HK-2 (cell line): Measurements from ENCODE around the gene JMJD6.
"Not testable (repeated sequence)": the region's sequence is repeated elsewhere in the genome, so short reads cannot be mapped to it uniquely, and the experiment has no call there.

ENCODE experiments used
- DNase-seq: peaks from one replicate; pipeline ENCODE4 v3.0.0-alpha.2; 2018; ENCODE audit not compliant: unreplicated experiment

Gene JMJD6

DNA sequence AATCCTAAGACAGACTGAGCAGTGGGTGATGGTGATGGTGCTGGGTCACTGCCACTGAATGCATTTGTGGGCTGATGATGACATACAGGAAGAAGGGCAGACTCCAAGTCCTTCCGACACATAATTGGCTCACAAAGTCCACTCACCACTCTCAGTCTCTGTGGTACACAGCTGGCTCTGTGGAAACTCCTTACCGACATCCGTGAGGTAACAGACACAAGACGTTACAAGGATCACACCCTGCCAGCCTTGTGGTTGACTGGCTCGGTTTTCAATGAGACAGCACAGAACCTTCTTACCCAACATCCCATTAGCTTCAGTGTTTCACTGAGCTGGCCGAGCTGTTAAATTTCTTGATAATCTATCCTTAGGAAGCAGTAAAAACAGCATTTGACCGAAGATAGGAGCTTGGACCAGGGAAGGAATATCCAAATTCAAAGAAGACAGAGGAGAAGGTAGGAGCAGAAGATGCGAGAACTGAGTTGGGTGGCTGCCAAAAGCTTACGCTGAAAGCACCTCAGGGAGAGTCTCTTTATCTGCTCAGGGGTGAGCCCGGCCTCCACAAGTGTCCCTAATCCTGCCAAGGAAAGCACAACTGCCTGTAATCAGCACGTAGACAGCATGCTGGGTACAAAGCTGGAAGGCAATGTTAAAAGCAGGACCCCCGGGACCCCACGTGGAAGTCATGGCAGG lies 10.1 kb downstream of the JMJD6 start:
- peak; percentile 85 for DNase-seq

DNA sequence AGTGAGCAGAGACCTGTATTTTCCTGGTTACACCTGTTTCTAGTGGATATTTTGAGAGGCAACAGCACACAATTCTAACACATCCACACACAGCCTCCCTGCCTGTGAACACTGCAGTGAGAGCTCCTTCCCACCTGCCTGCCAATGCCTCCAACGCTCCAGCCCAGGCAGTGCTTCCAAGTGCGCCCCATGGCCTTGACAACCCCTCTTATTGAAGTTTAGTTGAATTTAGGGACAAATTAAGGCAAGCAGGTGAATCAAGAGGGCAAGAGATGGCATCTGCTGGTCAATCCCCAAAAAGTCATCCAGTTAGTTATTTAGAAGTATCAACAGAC lies 10.9 kb downstream of the JMJD6 start:
- DNase-seq = no peak

DNA sequence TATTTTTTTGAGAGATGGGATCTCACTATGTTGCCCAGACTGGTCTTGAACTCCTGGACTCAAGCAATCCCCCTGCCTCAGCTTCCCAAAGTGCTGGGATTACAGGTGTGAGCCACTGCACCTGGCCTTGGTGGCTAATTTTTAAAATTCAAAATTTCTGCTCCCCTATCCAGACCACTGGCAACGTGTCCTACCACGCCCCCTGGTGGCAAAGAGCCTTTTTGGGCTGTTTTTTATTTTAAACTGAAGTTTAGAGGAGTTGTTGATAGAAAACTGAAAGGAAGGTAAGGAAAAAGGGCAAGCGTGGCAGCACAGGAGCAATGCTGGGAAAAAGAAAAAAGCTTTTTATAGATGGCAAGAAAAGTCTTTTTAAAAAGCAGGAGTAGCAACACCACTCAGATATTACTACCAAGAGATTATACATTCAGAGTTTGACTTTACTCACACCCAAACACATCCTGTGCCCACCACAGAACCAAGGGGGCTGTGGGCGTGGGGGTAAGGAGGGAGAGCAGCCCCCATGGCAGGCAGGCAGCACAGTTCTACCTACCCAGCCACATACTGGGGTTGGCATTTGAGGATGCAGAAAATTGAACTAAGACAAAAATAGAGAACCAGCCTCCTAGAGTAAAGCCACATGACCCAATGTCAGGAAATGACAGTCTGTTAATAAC lies 11.4 kb downstream of the JMJD6 start:
- DNase-seq = peak; percentile 70

DNA sequence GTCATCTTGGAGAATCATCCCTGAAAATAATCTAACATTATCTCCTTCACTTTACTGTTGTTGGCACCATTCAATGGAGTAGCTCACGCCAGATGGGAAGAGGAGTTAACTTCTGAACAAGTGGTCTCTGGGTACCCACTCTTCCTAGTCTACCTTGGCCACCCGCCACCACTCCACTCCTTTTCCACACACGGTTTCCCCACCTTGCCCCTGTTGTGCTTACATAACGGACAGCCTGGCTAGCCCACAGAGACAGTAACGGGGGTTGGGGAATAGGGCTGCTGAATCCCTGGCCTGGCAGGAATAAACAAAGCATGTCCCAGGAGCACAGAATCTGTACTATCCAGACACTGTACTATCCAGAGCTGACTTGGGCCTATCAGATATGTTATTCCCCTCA lies 12.1 kb downstream of the JMJD6 start:
- no peak for DNase-seq

DNA sequence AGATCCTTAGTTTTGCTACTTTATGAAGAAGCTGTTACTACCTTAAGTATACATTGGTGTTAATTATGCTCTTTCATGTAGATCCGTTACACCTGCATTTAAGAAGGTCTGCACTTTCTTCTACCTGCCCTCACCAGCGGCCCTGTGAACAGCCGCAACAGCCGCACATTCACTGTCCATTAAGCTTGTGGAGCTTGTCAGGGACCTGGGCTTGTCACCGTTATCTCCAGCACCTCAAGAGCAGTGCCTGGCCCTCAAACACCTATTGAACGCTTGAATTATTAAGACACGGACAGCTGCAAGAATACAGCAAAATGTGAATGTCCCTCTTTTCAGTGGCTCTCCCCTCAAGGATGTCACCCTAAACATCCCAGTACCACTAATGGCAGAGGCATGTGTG lies 12.6 kb downstream of the JMJD6 start:
- DNase-seq = no peak

DNA sequence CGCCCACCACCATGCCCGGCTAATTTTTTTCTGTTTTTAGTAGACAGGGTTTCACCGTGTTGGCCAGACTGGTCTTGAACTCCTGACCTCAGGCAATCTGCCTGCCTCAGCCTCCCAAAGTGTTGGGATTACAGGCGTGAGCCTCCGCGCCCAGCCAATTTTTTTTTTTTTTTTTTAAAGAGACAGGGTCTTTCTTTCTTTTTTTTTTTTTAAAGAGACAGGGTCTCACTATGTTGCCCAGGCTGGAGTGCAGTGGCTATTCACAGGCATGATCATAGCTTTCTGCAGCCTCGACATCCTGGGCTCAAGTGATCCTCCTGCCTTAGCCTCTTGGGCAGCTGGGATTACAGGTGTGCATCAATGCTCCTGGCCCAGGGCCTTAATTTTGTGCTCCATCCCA lies 14.1 kb downstream of the JMJD6 start:
- not testable (repeated sequence) for DNase-seq

DNA sequence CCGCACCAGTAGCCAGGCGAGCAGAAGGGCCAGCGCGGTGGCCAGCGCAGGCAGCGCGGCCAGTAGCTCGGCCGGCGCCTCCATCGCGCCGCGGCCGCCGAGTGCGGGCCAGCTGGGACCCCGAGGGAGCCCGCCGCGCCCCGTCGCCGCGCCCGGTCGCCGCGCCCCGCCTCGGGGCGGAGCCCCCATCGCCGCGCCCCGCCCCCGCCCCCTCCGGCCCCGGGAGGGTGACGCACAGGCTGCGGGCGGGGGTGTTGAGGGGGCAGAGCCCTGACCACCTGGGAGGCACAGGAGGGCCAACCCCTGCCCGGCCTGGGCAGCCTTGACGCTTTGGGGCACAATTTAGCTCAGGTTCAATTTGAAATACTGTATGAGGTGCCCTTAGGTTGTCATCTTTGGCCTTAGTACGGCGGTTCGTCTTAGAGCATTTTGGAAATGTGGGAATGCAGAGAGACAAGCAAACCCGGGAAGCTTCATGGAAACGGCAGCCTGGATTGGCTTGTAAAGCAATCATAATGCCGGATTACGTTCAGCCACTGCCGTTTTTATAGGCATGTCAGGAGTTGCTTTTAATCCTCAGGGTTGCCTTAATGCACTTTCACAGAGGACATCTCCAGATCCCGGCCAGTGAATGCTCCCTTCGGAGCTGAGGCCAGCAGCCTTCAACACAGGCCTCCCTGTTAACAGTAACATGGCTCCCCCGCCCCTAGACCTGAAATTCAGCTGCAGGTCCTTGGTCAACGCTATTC lies 15.4 kb downstream of the JMJD6 start, which contains the start of gene MXRA7:
TSS of gene MXRA7 (minus strand) at position 103 of the 749 bp plus-strand sequence. CDS start at position 84, 19 bp downstream.
- DNase-seq = peak; percentile 78

DNA sequence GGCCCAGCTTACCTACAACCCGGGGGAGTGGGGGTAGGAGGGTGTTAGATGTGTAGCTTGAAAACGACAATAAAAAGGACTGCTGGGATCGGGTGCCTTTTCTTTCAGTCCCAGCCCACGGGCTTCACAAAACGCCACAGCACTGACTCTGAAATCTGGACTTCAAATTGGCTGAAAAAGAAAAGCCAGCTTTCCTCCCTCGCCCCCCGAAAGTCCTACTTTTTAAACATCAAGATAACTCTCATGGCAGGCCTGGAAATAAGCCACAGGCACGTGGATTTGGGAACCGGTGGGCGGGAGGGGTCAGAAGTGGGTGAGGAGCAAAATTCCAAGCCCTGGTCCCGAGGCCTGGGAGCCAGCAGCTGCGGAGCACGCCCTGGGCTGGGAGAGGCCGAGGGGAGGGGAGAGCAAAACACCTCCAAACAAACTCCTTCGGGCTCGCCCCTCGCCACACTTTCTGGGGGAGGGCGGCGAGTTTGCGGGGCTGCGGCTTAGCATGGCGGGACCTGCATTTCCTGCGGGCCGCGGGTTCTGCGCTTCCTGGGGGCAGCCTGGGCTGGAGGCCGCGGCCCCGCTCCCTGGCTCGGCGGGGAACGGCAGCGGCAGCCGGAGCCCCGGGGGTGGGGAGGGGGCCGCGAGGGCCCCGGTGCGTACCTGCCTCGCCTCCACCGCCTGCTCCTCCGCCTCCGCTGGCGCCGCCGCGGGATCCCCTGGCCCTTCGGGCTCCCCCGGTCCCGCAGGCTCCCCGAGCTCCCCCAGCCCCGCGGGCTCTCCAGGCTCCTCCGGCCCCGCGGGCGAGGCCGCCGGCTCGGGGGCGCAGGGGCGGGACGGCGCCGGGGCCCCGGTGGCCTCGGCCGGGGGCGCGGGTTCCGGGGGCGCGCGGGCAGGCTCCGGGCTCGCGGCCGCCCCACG lies 16.2 kb downstream of the JMJD6 start:
- DNase-seq = not testable (repeated sequence)

DNA sequence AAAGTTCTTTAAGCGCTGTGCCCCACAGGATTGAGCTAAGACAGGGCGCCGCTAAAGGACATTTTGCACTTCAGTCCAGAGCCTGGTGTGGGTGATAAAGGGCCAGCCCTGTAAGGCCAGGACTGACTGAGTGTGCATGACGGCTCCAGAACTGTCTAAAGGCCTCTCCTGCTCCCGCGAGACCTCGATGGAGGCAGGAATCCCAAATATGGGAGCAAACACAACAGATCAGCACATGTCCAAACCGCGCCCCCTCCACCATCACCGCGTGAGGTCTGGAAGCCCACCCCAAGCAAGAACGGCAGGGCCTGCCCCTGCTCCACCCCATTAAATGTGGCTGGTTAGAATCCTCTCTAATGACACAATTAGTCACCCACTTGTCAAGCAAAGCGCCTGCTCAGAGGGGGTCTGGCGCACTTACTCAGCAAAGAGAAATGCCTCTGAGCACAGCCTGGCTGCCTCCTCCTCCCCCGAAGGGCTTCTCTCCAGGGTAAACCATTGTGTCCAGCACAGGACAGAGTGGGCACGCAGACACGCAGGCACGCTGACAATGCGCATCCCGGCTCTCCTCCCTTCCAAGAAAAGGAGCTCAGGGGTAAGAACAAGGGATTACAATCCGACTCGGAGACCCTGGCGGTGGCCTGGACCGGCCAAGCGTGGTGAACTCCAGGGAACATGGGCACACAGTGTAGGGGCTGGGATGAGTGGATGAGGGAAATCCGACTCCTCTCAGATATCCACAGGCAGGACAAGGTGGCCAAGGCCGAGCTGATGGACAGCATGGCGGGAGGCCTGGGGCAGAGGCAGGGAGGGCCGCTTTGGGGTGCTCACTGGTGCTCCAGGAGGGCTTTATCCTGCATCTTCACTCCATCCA lies 17.1 kb downstream of the JMJD6 start:
- peak; percentile 90 for DNase-seq

DNA sequence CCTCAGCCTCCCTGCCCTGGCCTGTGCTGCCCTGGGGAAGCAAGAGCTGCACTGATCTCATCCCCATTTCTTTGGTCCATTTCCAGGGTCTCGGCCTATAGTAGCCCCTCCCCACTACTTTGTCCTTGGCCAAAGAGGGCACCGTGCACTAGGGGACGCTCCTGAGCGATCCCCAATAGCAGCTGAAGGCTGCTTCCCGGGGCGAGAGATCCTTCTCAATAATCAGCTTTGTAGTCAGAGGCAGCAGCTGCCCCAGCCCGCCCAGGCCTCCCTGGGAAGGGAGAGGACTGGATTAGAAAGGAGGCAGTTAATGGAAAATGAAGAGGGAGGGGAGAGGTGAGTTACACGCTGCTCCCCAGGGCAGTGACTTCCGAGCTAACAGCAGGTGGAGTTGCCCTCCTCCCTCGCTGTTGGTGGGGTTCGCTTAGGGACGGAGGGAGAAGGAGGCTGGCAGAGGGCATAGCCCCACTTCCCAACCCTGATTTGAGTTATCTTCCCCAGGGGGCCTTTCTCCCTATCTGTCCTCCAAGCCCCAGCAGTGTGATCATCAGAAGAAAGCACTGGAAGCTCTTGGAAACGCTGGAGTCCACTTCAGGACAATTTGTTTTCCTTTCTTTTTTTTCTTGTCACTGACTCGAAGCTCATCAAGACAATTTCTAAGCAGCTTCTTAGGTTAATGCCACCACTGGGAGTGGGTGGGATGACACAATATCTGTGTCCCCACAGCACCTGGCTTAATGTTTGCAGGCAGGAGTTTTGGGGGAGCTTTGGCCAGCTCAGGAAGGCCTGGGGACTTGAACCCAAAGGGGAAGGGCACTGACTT lies 18.2 kb downstream of the JMJD6 start:
- DNase-seq = no peak

DNA sequence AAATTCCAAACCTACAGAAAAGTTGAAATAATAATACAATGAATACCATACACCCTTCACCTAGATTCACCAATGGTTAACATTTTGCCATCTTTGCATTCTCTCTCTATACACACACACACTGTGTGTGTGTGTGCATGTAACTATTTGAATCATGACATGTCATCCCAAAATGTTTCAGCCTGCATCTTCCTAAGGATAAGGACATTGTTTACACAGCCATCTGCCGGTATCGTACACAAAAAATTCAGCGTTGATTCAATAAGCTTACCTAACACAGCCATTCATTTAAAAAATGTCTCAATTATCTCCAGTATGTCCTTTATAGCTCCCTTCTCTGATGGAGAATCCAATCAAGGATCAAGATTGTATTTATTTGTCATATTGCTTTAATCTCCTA lies 19.6 kb downstream of the JMJD6 start:
- no peak for DNase-seq

DNA sequence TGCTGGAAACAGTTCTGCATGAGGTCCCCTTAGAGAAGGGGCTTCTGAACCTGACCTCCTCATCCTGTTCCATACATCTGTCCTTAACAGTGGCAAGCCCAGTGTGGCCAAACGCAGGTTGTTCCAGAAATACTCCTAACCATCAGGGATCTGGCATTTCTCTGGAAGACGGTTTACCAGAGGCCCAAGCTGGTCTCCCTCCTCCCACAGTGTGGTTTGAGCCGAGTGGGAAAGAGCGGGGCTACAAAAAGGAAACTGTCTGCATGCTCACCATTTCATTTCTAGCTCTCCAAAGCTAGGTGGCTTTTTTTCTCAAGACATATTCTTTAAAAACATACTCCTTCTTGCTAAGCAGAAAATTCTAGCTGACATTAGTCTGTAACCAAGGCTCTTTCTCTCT lies 21.6 kb downstream of the JMJD6 start:
- no peak for DNase-seq

DNA sequence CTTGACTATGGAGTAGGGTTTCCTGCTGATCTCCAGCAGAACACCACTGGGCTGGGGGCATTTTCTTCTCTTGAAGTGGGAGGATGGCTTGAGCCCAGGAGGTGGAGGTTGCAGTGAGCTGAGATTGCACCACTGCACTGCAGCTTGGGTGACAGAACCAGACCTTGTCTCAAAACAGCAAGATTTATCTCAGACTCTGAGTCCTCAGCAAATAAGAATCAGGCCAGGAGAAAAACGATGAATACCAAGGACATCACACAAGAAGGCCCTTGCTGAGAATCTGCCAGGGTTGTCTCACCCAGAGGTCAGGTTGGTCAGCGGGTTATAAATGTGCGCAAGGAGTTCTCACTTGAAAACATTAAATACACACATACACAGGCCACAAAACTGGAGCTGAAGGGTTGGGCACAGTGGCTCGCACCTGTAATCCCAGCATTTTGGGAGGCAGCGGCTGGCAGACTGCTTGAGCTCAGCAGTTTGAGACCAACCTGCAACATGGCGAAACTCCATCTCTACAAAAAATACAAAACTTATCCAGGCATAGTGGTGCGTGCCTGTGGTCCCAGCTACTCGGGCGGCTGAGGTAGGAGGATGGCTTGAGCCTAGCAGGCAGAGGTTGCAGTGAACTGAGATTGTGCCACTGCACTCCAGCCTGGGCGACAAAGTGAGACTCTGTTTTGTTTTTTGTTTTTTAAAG lies 23.3 kb downstream of the JMJD6 start:
- DNase-seq = no peak

DNA sequence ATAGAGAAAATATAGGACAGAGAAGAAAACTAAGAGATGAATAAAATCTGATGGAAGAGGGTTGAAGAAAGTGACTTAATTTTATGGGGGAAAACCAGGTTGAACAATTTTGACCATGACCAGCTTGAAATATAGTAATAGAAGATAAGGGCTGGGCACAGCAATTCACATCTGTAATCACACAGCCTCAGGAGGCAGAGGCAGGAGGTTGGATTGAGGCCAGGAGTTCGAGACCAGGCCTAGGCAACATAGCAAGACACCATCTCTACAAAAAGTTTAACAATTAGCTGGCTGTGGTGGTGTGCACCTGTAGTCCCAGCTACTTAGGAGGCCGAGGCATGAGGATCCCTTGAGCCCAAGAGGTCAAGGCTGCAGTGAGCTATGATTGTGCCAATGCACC lies 24.3 kb downstream of the JMJD6 start:
- DNase-seq = no peak

DNA sequence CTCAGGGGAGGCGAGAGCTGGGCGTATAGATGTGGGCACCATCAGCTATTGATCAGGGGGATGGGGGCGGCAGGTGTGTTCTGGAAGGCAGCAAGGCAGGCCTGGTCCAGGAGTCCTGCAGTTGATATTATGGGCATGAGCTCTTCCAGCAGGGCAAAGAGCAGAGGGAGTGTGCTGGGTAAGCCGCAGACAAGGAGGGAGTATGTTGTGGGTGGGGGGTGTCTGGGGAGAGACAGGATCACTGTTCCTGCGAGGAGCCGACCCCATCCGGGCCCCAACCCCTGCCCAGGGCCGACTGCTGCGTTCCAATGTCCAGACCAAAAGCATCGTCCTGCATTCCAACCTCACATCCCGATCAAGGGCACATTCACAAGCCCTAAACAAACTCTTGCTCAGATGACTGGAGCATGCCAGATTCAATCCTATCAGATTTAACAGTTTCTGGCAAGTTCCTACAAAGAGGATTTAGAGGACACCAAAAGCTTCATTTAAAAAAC lies 24.9 kb downstream of the JMJD6 start:
- DNase-seq = no peak

DNA sequence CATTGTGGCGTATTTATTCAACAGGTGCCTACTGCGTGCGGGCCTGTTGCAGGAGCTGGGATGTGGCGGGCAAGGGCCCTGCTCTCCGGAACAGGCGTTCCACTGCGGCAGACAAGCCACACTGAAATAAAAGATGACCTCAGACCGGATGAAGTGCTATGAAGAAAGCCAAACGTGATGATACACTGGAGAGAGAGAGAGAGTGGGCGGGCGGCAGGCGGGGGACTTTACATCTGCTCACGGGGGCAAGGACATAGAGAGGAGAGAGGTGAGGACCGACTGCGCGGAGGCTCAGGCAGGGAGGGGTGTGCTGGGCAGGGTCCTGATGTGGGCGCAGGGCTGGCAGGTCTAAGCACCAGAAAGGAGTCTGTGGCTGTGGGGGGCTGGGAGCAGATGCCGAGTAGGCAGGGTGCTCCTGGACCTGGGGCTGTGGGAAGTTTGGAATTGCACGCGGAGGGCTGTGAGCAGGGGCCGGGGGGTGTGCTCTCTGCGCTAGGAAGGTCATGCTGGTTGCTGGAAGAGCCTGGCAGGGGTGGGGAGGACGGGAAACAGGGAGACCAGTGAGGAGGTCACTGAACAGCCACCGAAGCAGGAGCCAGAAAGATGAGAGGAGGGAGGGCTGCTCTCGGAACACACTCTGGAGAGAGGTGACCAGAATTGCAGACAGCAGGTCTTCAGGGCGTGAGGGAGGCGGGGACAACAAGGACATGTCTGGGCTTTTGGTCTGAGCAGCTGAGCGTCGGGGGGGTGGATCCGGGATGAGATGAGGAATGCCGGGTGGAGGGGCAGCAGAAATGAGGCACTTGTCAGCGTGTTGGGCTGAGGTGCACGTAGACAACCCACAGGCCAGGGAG lies 25.6 kb downstream of the JMJD6 start:
- DNase-seq = no peak

DNA sequence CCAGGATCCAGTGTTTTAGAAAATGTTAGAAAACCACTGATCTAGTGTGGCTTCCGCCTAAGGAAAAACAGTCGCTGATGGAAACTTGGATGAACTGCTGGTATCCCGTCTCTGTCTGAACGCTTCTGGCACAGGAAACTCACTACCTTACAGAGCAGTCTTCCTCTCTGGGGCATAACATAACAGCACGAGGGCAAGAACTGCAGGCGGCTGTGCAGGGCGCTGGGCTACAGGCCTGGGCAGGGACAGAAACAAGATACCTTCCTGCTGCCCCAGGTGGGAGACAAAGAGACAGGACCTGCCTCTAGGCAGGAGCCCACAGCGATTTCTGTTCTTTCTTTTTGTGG lies 26.2 kb downstream of the JMJD6 start:
- DNase-seq = no peak

DNA sequence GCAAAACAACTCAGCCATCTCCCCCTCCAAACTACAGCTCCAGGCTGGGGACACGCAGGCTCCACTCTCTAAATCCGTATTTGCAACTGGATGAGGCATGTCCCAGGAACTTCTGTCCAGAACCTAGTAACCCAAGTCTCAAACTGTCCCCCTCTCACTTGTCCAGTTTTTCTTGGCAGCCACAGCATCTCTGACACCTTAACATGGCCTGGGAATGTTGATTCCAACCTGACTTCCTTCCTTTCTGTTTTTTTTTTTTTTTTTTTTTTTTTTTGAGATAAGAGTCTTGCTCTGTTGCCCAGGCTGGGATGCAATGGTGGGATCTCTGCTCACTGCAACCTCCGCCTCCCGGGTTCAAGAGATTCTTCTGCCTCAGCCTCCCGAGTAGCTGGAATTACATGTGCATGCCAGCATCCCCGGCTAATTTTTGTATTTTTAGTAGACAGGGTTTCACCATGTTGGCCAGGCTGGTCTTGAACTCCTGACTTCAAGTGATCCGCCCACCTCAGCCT lies 27.9 kb downstream of the JMJD6 start:
- DNase-seq = not testable (repeated sequence)
